Heart left ventricle (tissue), 13 donors: ENCODE data around the gene CHTF8.
A peak's percentile ranks its signal among the peaks of the same experiment; 100 is the strongest.

ENCODE experiments used
- POLR2A ChIP-seq, 2 donors: fragments of 450-650 bp; IDR thresholded peaks; one replicate each; pipeline ENCODE4 v1.6.1; 2017; ENCODE audit warnings: antibody characterized with exemption in 2 of 2, mild to moderate bottlenecking in 2 of 2, moderate library complexity in 2 of 2
- TF ChIP-seq, protein P1 (sequence below), 12 donors: fragments of 200-600 bp; sonication (generic) in 4 of 12; IDR thresholded peaks; one replicate each; pipeline versions ENCODE4 v1.5.0 to v1.8.0; 2018 to 2022; ENCODE audit warnings: antibody characterized with exemption in 12 of 12, mild to moderate bottlenecking in 5 of 12
- donor health status: ischemic (EF 13 %, LVEDD 7.1; RV severe dilation, severe dysfunction).
- donor health status: DM: no; HTN: yes; CAD: no.
- donor health status: DM: no; HTN: no; CAD: no.
- donor health status: ischemic (EF 25% LVEDD 6.9; RV normal size, moderate dysfunction).
- donor health status: ischemic (EF 25% LVEDD 5.7; RV mildly dilated, moderate dysfunction).
- donor health status: ischemic (EF 35%, LVEDD 5.7; RV mildly dilated, moderate dysfunction).
- donor health status: nonischemic (EF 11% LVEDD 7.7; RV severe dilation, severe dysfunction).
- donor health status: DM: yes; HTN: yes; CAD: no.
- donor health status: PGD.
- donor health status: ischemic (EF 29% LVEDD 5.4; RV normal size, mild dysfunction).
- donor health status: nonischemic (EF 23%, LVEDD 6.1; RV moderate dilation, normal function).

DNA sequence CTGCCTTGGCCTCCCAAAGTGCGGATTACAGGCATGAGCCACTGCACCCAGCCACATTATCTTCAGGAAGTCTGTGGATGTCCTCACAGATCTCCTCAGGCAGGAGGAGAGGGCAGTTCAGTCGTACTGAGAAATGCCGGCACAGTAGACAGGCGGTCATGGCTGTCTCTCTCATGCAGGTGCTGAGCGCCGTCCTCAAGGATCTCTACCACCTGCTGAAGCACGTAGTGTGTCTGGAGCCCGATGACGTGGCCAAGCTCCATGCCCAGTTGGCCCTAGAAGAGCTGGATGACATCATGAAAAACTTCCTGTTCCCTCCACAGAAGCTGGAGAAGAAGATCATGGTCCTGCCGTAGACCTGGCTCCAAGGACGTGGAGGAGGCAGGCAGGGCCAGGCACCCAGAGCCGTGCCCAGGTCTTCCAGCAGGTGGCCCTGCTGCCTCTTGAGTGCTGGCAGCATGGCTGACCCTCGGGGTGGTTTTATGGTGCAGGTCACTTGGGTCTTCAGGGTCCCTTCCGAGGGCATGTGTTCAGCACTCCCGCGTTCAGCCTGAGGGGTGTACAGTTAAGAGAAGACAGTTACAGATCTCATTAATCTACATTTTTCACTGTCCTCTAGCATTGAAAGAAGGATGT, 49.0 kb downstream of the CHTF8 start:
- TF ChIP-seq, protein P1, sequence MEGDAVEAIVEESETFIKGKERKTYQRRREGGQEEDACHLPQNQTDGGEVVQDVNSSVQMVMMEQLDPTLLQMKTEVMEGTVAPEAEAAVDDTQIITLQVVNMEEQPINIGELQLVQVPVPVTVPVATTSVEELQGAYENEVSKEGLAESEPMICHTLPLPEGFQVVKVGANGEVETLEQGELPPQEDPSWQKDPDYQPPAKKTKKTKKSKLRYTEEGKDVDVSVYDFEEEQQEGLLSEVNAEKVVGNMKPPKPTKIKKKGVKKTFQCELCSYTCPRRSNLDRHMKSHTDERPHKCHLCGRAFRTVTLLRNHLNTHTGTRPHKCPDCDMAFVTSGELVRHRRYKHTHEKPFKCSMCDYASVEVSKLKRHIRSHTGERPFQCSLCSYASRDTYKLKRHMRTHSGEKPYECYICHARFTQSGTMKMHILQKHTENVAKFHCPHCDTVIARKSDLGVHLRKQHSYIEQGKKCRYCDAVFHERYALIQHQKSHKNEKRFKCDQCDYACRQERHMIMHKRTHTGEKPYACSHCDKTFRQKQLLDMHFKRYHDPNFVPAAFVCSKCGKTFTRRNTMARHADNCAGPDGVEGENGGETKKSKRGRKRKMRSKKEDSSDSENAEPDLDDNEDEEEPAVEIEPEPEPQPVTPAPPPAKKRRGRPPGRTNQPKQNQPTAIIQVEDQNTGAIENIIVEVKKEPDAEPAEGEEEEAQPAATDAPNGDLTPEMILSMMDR (IDR thresholded peaks at IDR 0.05) = peak in 1 of 12 donors; percentile 19
- no peak for TF ChIP-seq POLR2A (IDR thresholded peaks at IDR 0.05)
